ENCODE data around the gene COPZ1. TPM values are rescaled to one million over a fixed set of nuclear protein-coding genes. Genes with fewer than 3 reads are reported as not detected.

COPZ1 gene
- total RNA-seq, 1 donor from 2014 or later: 60.3 TPM

GRCh38 chr12:54357506-54358190 lies 32.7 kb downstream of the COPZ1 start:
- TF ChIP-seq, protein P1, sequence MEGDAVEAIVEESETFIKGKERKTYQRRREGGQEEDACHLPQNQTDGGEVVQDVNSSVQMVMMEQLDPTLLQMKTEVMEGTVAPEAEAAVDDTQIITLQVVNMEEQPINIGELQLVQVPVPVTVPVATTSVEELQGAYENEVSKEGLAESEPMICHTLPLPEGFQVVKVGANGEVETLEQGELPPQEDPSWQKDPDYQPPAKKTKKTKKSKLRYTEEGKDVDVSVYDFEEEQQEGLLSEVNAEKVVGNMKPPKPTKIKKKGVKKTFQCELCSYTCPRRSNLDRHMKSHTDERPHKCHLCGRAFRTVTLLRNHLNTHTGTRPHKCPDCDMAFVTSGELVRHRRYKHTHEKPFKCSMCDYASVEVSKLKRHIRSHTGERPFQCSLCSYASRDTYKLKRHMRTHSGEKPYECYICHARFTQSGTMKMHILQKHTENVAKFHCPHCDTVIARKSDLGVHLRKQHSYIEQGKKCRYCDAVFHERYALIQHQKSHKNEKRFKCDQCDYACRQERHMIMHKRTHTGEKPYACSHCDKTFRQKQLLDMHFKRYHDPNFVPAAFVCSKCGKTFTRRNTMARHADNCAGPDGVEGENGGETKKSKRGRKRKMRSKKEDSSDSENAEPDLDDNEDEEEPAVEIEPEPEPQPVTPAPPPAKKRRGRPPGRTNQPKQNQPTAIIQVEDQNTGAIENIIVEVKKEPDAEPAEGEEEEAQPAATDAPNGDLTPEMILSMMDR (IDR thresholded peaks at IDR 0.05): no peak
- intact Hi-C loops (cut with DNase I): loop anchor here (10.0 kb wide), 1 partner anchor 343 kb away; no protein-coding TSS in a partner anchor
- no peak for DNase-seq (ENCODE audit: low spot score in 2 of 2)
- no peaks in the 10 kb centered on the region for H3K36me3 ChIP-seq
- H3K27ac ChIP-seq: no peak overlapping the region
- no peaks in the 10 kb centered on the region for H3K27me3 ChIP-seq
- H3K9me3 ChIP-seq: no peaks in the 10 kb centered on the region
- no peak overlapping the region for H3K4me3 ChIP-seq
- peaks cover 0 to 23% of the 10 kb centered on the region in 2 donors for H3K4me1 ChIP-seq

- no peaks in the 10 kb centered on the region for H3K27me3 ChIP-seq
- H3K9me3 ChIP-seq: no peaks in the 10 kb centered on the region
- H3K4me1 ChIP-seq: peaks cover 0 to 16% of the 10 kb centered on the region in 2 donors
- peak overlapping the region; percentile 78 to 80 for H3K27ac ChIP-seq
- TF ChIP-seq, protein P1 (IDR thresholded peaks at IDR 0.05): no peak
- intact Hi-C loops (cut with DNase I): loop anchor here (10.0 kb wide), 1 partner anchor 344 kb away; no protein-coding TSS in a partner anchor
- peak overlapping the region; percentile 59 to 74 for H3K4me3 ChIP-seq
- no peak for DNase-seq (ENCODE audit: low spot score in 2 of 2)
- H3K36me3 ChIP-seq: no peaks in the 10 kb centered on the region
Measured at GRCh38 chr12:54358191-54358944, 33.4 kb downstream of the COPZ1 start.

DNA sequence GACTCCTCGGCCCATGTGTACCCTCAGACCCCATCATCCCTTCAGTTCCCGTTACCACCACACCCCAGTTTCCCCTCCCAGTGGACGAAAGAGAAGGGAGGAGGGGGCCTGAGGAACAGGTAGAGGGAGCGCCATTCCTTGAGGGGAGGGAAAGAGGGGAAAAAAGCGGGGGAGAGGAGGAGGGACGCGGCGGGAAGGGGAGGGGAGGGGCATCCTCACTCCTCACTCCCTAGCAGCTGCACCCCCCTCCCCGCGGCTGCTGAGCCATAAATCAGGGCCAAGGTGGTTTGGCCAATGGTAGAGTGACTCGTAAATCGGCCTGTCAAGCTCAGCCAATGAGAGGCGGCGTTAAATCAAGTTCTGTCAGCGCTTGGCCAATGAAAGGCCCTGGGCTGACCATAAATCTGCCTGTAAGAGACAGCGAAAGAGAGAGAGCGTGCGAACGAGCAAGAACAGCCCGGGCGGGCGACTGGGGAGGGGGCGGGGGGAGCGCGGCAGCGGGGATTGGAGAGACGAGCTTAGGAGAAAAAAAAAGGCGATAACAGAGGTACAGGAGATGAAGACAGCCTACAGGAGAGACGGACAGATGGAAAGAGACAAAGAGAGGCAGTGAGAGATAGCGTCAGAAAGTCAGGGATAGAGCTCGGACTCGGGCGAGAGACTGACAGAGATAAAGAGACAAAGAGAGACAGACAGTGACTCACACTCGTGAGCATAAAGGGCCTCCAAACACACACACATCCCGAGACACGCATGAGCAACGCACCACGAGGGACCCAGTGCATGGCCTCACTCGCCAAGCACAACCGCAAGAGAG lies 34.2 kb downstream of the COPZ1 start:
- H3K4me1 ChIP-seq: peaks cover 0 to 15% of the 10 kb centered on the region in 2 donors
- H3K27ac ChIP-seq: peak overlapping the region; percentile 78 to 80
- no peaks in the 10 kb centered on the region for H3K27me3 ChIP-seq
- intact Hi-C loops (cut with DNase I): loop anchor here (1.0 to 10.0 kb wide), 3 partner anchors 34 to 344 kb away; partner anchors contain the start of gene COPZ1
- peak overlapping the region; percentile 59 to 74 for H3K4me3 ChIP-seq
- DNase-seq (ENCODE audit: low spot score in 2 of 2): peak; percentile 96 to 99
- no peaks in the 10 kb centered on the region for H3K36me3 ChIP-seq
- H3K9me3 ChIP-seq: no peaks in the 10 kb centered on the region
- TF ChIP-seq, protein P1 (IDR thresholded peaks at IDR 0.05): no peak

DNA sequence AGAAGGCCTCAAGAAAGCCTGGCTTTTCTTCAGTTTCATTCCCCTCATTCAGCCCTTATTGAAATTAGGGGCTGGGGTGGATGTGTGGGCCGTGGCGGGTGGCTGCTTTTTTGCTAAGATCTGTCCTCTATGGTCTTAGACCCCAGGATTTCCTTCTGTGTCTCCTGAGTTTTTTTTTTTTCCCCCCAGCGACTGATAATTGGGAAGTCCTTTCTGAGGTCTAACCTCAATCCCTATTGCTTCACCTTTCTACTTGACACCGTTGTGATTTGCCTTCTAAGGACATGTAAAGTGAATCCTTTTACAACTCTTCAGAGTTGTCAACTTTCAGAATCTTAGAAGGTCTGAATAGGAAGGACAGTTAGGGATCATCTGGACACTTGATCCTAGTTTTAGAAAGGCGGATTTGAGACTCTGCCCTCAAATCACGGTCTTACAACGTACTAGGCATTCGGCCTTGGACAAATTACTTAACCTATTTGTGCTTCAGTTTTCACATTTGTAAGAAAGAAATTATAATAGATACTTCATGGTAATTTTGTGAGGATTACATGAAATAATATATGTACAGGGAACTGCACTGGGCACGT lies 34.9 kb downstream of the COPZ1 start:
- Histone ChIP-seq H3K27ac (peak overlapping the region; percentile 78 to 80), H3K36me3 (no peaks in the 10 kb centered on the region), H3K4me1 (peaks cover 0 to 15% of the 10 kb centered on the region in 2 donors), H3K9me3 (no peaks in the 10 kb centered on the region), H3K27me3 (no peaks in the 10 kb centered on the region), H3K4me3 (peak overlapping the region; percentile 59 to 74)
- intact Hi-C loops (cut with DNase I): loop anchor here (1.0 to 10.0 kb wide), 5 partner anchors 35 to 345 kb away; partner anchors contain the start of gene COPZ1
- TF ChIP-seq, protein P1 (IDR thresholded peaks at IDR 0.05): no peak
- no peak for DNase-seq (ENCODE audit: low spot score in 2 of 2)

Data from ascending aorta (tissue), 2 donors.